Measurements from ENCODE around the gene PARN. TPM values are rescaled to one million over a fixed set of nuclear protein-coding genes. Genes with fewer than 3 reads are reported as not detected.
"Not testable (repeated sequence)": the region's sequence is repeated elsewhere in the genome, so short reads cannot be mapped to it uniquely, and the experiment has no call there.

The PARN gene
- polyA plus RNA-seq, 4 donors = 32.7 to 39.3 (median 34.5) TPM

GRCh38 chr16:14407786-14408399, 222.2 kb downstream of the PARN start:
- no peak for DNase-seq (ENCODE audit: low read depth in 4 of 4, low spot score in 3 of 4)

GRCh38 chr16:14405611-14406537, 224.2 kb downstream of the PARN start:
- no peak for DNase-seq (ENCODE audit: low read depth in 4 of 4, low spot score in 3 of 4)

DNA sequence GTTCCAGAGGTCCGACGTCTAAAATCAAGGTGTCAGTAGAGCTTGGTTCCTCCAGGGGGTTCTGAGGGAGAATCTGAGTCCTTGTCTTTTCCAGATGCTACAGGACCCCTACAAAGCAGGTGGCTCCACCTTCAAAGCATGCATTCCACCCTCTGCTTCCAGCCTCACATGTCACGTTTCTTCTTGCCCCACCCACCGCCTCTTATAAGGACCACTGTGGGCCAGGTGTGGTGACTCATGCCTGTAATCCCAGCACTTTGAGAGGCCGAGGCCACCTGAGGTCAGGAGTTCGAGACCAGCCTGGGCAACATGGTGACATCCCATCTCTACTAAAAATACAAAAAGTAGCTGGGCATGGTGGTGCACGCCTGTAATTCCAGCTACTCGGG, 227.1 kb downstream of the PARN start:
- not testable (repeated sequence) for DNase-seq (ENCODE audit: low read depth in 4 of 4, low spot score in 3 of 4)

DNA sequence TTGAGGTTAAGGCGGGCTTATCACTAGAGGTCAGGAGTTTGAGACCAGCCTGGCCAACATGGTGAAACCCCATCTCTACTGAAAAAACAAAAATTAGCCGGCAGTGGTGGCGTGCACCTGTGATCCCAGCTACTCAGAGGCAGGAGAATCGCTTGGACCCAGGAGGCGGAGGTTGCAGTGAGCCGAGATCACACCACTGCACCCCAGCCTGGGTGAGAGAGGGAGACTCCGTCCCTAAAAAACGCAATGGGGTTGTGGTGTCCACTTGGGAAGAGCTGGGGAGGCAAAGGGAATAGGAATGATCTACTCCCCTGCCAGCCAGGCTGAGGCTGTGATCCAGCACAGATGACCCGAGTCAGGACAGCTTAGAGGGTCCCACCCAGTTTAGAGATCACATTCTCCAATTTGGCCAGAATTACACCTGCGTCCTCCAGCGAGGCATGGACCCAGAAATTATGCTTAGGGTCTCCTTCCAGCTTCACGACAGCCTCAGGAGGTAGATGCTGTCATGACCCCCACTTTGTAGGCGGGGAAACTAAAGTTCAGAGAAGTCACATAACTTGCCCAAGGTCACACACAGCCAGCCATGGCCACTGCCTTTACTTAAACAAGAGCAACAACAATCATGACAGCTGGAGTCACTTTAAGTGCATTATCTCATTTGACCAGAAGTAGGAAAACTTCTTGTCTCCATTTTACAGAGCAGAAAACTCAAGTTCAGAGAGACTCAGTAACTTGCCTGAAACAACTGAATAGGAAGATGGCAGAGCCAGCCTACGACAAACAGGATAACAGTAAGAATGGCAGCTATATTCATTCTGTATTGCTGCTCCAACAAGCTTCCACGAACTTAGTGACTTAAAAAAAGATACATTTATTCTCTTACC, 227.7 kb downstream of the PARN start:
- DNase-seq (ENCODE audit: low read depth in 4 of 4, low spot score in 3 of 4) = not testable (repeated sequence)

DNA sequence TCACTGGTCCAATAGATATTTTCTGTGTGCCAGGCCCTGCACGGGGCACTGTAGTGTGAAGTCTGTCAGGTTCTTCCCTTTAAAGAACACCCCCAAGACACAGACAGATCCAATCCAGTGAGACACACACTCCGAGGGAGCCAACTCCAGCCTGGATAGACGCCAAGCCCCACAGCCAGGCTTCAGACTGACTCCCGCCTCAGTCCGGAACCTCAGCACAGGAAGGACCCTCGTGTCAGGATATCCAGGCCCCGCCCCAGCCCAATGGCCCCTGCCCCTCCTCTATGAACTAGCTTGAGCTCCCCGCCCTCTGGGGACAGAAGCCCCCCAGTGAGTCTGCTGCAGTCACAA, 228.4 kb downstream of the PARN start:
- not testable (repeated sequence) for DNase-seq (ENCODE audit: low read depth in 4 of 4, low spot score in 3 of 4)

DNA sequence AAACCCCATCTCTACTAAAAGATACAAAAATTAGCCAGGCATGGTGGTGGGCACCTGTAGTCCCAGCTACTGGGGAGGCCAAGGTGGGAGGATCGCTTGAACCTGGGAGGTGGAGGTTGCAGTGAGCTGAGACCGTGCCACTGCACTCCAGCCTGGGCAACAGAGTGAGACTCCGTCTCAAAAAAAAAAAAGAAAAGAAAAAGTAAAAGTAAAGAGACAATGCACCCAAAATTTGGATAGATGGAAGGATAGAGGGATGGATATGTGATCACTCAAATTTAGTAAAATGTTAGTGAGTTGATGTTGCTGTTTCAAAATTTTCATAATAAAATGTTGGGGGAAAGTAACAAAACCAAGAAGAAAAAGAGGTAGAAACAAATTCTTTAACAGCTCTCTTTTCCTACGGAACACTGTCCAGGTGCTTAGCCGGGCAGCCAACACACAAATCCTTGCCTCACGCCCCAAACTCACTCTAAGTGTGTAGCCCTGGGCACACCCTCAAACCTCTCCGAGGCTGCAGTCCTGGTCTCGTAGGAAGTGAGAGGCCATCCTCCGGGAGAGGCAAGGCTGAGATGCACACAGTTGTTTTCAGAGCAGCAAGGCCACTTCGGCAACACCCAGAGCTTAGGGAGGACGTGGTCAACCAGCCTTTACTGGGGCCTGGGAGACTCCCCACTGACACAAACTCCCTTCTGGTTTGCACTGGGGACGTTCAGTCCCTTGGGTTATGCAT, 228.9 kb downstream of the PARN start:
- DNase-seq (ENCODE audit: low read depth in 4 of 4, low spot score in 3 of 4) = not testable (repeated sequence)

- DNase-seq (ENCODE audit: low read depth in 4 of 4, low spot score in 3 of 4) = no peak
Measured at GRCh38 chr16:14400285-14400977, 229.6 kb downstream of the PARN start.

GRCh38 chr16:14399378-14400284, 230.4 kb downstream of the PARN start:
- peak in 1 of 4 donors; percentile 15 for DNase-seq (ENCODE audit: low read depth in 4 of 4, low spot score in 3 of 4)

DNA sequence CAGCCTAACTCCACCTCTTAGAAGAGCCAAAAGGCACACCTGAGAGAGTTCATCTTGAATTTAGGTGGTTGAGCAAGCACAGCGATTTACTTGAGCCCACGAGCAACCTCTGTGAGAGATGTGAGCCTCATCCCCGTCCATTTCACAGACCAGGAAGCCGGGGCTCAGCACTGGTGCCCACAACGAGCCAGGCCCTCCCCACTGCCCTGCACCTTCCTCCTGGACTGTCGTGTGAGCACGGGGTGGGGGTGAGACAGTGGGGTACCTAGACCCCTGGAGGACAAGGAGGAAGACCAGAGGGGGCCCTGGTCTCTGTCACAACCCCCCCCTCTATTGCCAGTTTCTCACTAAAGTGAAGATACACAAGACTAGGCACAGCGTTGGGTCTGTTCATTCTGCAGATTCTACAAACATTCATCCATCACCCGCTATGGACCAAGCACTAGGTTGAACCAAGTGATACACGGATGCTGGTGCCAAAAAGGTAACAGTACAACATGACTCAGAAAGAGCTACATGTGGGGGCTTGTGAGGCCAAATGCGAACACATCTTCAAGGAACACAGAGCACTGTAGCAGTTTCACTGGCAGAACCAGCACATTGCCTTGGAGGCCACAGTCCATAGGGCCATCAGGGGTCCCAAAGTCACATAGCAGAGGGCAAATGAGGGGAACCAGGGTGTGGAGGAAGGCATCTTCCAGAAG, 231.9 kb downstream of the PARN start:
- DNase-seq (ENCODE audit: low read depth in 4 of 4, low spot score in 3 of 4) = no peak

DNA sequence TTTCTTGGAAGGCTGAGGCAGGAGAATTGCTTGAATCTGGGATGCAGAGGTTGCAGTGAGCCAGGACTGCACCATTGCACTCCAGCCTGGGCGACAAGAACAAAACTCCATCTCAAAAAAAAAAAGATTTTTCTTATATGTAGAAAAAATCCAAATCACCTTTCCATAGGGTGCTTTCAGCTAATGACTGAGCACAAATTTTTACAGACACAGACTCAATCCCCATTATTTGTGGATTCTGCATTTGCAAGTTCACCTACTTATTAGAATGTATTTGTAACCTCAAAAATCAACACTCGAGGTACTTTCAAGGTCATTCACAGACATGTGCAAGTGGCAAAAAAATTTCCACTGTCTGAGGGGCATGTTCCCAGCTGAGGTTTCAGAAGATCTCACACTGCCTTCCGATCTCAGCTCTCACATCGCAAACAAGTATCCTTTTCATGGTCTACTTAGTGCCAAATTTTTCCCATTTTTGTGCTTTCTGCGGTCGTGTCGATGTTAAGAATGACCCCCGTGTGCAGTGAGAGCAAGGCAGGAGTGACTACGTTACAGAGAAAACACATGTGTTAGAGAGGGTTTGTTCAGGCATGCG, 234.3 kb downstream of the PARN start:
- DNase-seq (ENCODE audit: low read depth in 4 of 4, low spot score in 3 of 4) = not testable (repeated sequence)

DNA sequence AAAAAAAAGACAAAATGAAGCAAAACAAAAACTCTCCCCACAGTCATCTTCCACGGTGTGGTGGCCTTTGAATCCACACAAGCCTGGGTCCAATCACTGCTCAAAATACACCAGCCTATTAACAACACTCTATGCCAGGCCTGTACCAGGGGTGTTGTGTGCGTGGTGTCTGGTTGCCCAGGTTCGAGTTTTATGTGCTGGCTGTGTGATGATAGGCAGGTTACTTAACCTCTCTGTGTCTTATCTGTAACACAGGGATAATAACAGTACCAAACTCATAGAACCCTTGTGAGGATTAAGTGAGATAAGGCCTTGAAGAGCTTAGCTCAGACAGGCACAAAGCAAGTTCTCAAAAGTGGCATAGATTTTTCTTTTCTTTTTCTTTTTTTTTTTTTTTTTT, 235.2 kb downstream of the PARN start:
- no peak for DNase-seq (ENCODE audit: low read depth in 4 of 4, low spot score in 3 of 4)

- no peak for DNase-seq (ENCODE audit: low read depth in 4 of 4, low spot score in 3 of 4)
Measured at GRCh38 chr16:14392960-14393359, 237.1 kb downstream of the PARN start.

GRCh38 chr16:14389359-14389758, 240.7 kb downstream of the PARN start:
- DNase-seq (ENCODE audit: low read depth in 4 of 4, low spot score in 3 of 4) = no peak

DNA sequence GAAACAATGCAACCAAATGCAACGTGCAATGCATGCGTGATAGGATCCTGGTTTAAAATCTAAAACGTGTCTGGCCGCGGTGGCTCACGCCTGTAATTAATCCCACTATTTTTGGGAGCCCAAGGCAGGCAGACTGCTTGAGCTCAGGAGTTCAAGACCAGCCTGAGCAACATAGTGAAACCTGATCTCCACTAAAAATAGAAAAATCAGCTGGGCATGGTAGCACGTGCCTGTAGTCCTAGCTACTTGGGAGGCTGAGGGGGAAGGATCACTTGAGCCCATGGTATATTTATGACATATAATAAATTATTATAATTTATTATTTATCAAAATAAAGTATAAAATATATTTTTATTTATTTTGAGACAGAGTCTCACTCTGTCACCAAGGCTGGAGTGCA, 241.8 kb downstream of the PARN start:
- DNase-seq (ENCODE audit: low read depth in 4 of 4, low spot score in 3 of 4) = no peak

GRCh38 chr16:14386115-14386514, 243.9 kb downstream of the PARN start:
- no peak for DNase-seq (ENCODE audit: low read depth in 4 of 4, low spot score in 3 of 4)

Measured in left renal pelvis (tissue), 4 donors.